ENCODE data around the gene ERICH6B. TPM values are rescaled to one million over a fixed set of nuclear protein-coding genes. Genes with fewer than 3 reads are reported as not detected.

The ERICH6B gene
- total and polyA plus RNA-seq, 2 donors from 2014 or later, result not detected

DNA sequence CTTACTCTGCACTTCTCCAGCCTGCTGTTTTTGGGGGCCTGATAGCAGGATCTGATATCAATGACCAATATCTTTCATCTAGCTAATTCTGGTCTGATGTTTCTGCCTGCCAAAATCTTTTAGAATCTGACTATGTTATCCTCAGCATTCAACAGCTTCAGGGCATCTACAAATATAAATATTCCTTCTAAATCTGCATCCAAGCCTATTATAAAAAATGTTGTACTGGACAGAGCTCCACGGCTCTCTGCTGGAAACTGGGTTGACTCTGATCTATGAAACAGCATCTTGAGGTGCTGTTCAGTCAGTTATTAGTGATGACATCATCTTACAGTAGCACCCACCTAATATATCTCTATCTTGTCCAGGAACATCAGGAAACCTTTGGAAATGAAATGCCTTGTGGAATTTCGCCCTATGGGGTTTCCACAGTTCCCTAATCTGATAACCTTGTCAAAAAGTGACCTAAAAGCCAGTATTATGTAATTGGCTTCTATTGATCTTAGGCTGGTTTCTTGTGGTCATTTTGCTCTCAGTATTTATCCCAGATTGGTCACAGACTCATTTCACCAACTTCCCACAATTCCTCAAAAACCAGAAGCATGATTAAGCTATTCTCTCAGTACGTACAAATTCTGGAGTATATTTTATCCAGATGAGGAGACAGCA, 33.0 kb downstream of the ERICH6B start:
- Histone ChIP-seq H3K9ac (ENCODE audit: low read length in 3 of 3) (no peak overlapping the region), H3K27me3 (ENCODE audit: control insufficient read depth, insufficient read depth, low read length) (no peaks in the 10 kb centered on the region), H3K4me1 (ENCODE audit: control insufficient read depth in 2 of 3, insufficient read depth in 2 of 3, low read depth in 1 of 3, low read length in 3 of 3) (no peaks in the 10 kb centered on the region), H3K27ac (ENCODE audit: low read depth in 2 of 2, low read length in 2 of 2) (no peak overlapping the region), H3K36me3 (ENCODE audit: control insufficient read depth in 2 of 3, insufficient read depth in 3 of 3, low read length in 3 of 3) (no peaks in the 10 kb centered on the region), H3K9me3 (ENCODE audit: control insufficient read depth in 2 of 3, insufficient read depth in 1 of 3, low read length in 3 of 3) (no peaks in the 10 kb centered on the region), H3K4me3 (ENCODE audit: low read length in 3 of 3) (no peak overlapping the region)
- no peak for DNase-seq
- no peak for FAIRE-seq
- TF ChIP-seq, protein P1, sequence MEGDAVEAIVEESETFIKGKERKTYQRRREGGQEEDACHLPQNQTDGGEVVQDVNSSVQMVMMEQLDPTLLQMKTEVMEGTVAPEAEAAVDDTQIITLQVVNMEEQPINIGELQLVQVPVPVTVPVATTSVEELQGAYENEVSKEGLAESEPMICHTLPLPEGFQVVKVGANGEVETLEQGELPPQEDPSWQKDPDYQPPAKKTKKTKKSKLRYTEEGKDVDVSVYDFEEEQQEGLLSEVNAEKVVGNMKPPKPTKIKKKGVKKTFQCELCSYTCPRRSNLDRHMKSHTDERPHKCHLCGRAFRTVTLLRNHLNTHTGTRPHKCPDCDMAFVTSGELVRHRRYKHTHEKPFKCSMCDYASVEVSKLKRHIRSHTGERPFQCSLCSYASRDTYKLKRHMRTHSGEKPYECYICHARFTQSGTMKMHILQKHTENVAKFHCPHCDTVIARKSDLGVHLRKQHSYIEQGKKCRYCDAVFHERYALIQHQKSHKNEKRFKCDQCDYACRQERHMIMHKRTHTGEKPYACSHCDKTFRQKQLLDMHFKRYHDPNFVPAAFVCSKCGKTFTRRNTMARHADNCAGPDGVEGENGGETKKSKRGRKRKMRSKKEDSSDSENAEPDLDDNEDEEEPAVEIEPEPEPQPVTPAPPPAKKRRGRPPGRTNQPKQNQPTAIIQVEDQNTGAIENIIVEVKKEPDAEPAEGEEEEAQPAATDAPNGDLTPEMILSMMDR (IDR thresholded peaks at IDR 0.05; ENCODE audit: borderline replicate concordance, extremely low read depth, insufficient read depth), result no peak
- intact Hi-C loops (cut with DNase I), result no loop called here

DNA sequence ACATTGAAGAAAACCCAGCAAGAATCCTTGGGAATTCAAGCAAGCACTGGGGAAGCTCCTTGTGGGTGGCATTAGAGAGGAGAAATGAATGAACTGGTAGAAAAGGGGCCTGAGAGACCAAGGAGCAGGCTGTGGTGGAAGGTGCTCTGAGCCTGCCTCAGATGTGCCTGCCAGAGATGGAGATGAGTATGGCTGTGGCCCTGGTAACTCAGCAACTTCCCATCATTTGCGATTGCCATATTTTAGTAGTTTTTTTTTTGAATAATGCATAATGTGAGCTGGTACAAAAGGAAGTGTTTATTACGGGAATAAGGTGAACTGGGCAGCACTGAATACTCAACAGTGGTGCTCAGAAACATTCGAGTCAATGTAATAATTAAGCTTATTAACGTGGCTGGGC, 39.1 kb downstream of the ERICH6B start:
- no peaks in the 10 kb centered on the region for H3K9me3 ChIP-seq (ENCODE audit: control insufficient read depth in 2 of 3, insufficient read depth in 1 of 3, low read length in 3 of 3)
- intact Hi-C loops (cut with DNase I), result no loop called here
- TF ChIP-seq, protein P1 (IDR thresholded peaks at IDR 0.05; ENCODE audit: borderline replicate concordance, extremely low read depth, insufficient read depth), result no peak
- H3K36me3 ChIP-seq (ENCODE audit: control insufficient read depth in 2 of 3, insufficient read depth in 3 of 3, low read length in 3 of 3), result no peaks in the 10 kb centered on the region
- no peak overlapping the region for H3K9ac ChIP-seq (ENCODE audit: low read length in 3 of 3)
- H3K27me3 ChIP-seq (ENCODE audit: control insufficient read depth, insufficient read depth, low read length), result no peaks in the 10 kb centered on the region
- DNase-seq, result no peak
- no peaks in the 10 kb centered on the region for H3K4me1 ChIP-seq (ENCODE audit: control insufficient read depth in 2 of 3, insufficient read depth in 2 of 3, low read depth in 1 of 3, low read length in 3 of 3)
- H3K27ac ChIP-seq (ENCODE audit: low read depth in 2 of 2, low read length in 2 of 2), result no peak overlapping the region
- no peak overlapping the region for H3K4me3 ChIP-seq (ENCODE audit: low read length in 3 of 3)
- FAIRE-seq, result no peak

DNA sequence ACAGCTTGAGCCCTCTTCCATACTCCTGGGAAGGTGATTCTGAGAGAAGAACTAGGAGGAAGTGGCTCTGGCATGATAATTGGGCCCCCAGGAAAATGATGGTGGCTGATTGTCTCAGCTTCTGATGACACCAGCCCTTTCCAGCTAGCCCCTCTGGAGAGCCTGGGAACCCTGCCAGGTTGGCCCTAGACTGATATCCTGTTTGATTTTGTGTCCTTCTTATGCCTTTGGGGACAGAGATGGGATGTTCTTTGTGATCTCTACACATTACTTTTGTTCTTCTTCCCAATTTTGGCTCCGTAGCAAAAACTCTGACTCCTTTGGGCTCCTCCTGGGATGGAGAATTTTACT, 39.7 kb downstream of the ERICH6B start:
- Histone ChIP-seq H3K4me3 (ENCODE audit: low read length in 3 of 3) (no peak overlapping the region), H3K27ac (ENCODE audit: low read depth in 2 of 2, low read length in 2 of 2) (no peak overlapping the region), H3K27me3 (ENCODE audit: control insufficient read depth, insufficient read depth, low read length) (no peaks in the 10 kb centered on the region), H3K4me1 (ENCODE audit: control insufficient read depth in 2 of 3, insufficient read depth in 2 of 3, low read depth in 1 of 3, low read length in 3 of 3) (no peaks in the 10 kb centered on the region), H3K9me3 (ENCODE audit: control insufficient read depth in 2 of 3, insufficient read depth in 1 of 3, low read length in 3 of 3) (no peaks in the 10 kb centered on the region), H3K9ac (ENCODE audit: low read length in 3 of 3) (no peak overlapping the region), H3K36me3 (ENCODE audit: control insufficient read depth in 2 of 3, insufficient read depth in 3 of 3, low read length in 3 of 3) (no peaks in the 10 kb centered on the region)
- intact Hi-C loops (cut with DNase I), result no loop called here
- TF ChIP-seq, protein P1 (IDR thresholded peaks at IDR 0.05; ENCODE audit: borderline replicate concordance, extremely low read depth, insufficient read depth), result no peak
- FAIRE-seq, result no peak
- no peak for DNase-seq
